HCT116 (cell line): ENCODE measurements around the gene MYLK.

Source experiments
- POLR2A ChIP-seq: IDR thresholded peaks from 2 replicates; pipeline ENCODE4 v1.7.0; 2011; ENCODE audit warnings: borderline replicate concordance; ENCODE audit not compliant: insufficient read depth, insufficient read length; ENCODE audit errors: extremely low read depth
- SIN3A ChIP-seq: IDR thresholded peaks from 2 replicates; pipeline ENCODE4 v1.6.1; 2012; ENCODE audit warnings: low read depth
- SP1 ChIP-seq: IDR thresholded peaks from 2 replicates; pipeline ENCODE4 v1.6.1; 2012; ENCODE audit warnings: low read depth
- TF ChIP-seq, protein P1 (sequence below): IDR thresholded peaks from 2 replicates; pipeline ENCODE4 v1.6.1; 2012

DNA sequence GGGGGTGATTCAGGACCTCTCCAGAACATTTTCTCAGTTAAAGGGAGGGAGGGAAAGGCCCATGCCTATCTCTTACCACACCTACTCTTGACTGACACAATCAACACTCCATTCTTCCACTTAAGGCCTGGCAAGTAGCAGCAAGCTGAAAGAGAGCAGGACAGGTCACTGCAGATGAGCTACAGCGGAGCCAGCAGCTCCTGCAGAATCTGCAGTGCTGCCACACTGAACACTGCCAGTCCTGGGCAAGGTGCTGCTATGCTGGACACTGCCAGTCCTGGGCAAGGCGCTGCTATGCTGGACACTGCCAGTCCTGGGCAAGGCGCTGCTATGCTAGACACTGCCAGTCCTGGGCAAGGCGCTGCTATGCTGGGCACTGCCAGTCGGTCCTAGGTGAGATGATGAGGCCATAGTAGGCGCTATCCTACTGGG, 143.7 kb downstream of the MYLK start:
- no peak for TF ChIP-seq POLR2A
- TF ChIP-seq SP1 = no peak
- TF ChIP-seq, protein P1, sequence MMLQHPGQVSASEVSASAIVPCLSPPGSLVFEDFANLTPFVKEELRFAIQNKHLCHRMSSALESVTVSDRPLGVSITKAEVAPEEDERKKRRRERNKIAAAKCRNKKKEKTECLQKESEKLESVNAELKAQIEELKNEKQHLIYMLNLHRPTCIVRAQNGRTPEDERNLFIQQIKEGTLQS = no peak
- no peak for TF ChIP-seq SIN3A
